GM12878 (cell line): Measurements from ENCODE around the gene KDSR.

Experiments
- MXI1 ChIP-seq: fragments of 150-350 bp; IDR thresholded peaks from 2 replicates; pipeline ENCODE4 v1.6.1; 2011; ENCODE audit warnings: low read depth, mild to moderate bottlenecking, inconsistent platforms, low read length, improper control_type of control experiment
- POLR2AphosphoS5 ChIP-seq: IDR thresholded peaks from 2 replicates; pipeline ENCODE4 v1.6.1; 2011; ENCODE audit warnings: mild to moderate bottlenecking, low read length, inconsistent platforms
- YY1 ChIP-seq: IDR thresholded peaks from 2 replicates; pipeline ENCODE4 v1.6.1; 2011; ENCODE audit warnings: low read depth, mild to moderate bottlenecking, low read length
- TF ChIP-seq, protein P1 (sequence below), 3 experiments: IDR thresholded peaks in 2 of 3; conservative IDR thresholded peaks in 1 of 3; 2 replicates each; pipeline ENCODE4 v1.5.1; 2011; ENCODE audit warnings: low read depth in 3 of 3, low read length in 3 of 3, mild to moderate bottlenecking in 3 of 3, control low read depth in 2 of 3, moderate library complexity in 2 of 3, inconsistent platforms in 1 of 3, mixed read lengths in 1 of 3; ENCODE audit not compliant: control insufficient read depth in 2 of 3, insufficient read depth in 1 of 3; ENCODE audit errors: extremely low read depth in 1 of 3

DNA sequence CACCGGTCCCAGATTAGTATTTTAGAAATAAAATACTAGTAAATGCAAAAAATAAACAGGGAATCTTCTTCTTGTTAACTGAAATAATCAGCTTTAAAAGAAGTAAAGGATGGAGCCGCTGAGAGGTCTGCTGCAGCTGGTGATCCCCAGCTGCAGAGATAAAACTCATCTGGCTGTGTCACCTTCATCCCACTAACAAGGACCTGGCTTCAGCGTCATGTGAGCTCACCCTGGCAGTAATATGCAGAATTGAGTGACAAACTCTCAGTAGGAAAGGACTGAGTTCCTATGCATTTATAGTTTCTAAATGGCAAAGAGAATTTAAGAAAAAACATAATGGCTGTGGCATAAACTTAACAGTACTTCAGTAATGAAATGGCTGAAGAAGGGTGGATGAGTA is 27.9 kb upstream of the KDSR start:
- no peak for TF ChIP-seq MXI1
- TF ChIP-seq YY1, result no peak
- no peak for TF ChIP-seq POLR2AphosphoS5
- TF ChIP-seq, protein P1, sequence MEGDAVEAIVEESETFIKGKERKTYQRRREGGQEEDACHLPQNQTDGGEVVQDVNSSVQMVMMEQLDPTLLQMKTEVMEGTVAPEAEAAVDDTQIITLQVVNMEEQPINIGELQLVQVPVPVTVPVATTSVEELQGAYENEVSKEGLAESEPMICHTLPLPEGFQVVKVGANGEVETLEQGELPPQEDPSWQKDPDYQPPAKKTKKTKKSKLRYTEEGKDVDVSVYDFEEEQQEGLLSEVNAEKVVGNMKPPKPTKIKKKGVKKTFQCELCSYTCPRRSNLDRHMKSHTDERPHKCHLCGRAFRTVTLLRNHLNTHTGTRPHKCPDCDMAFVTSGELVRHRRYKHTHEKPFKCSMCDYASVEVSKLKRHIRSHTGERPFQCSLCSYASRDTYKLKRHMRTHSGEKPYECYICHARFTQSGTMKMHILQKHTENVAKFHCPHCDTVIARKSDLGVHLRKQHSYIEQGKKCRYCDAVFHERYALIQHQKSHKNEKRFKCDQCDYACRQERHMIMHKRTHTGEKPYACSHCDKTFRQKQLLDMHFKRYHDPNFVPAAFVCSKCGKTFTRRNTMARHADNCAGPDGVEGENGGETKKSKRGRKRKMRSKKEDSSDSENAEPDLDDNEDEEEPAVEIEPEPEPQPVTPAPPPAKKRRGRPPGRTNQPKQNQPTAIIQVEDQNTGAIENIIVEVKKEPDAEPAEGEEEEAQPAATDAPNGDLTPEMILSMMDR (IDR thresholded peaks at IDR 0.05 in 2 of 3, conservative IDR thresholded peaks at IDR 0.05 in 1 of 3; ENCODE audit: control insufficient read depth in 2 of 3, extremely low read depth in 1 of 3, insufficient read depth in 1 of 3, low read depth in 3 of 3, low read length in 3 of 3), result no peak
